GM19240 (cell line): ENCODE results near the gene HDAC9.

Experiments used
- DNase-seq: peaks from one replicate; pipeline ENCODE4 v3.0.0; 2011; ENCODE audit warnings: low spot score; ENCODE audit not compliant: insufficient read length

HDAC9 gene

GRCh38 chr7:18495412-18496340 lies at the start of gene HDAC9:
Gene HDAC9 (plus strand): TSS chr7:18495749. CDS start chr7:18496303, 554 bp downstream.
- DNase-seq: no peak

DNA sequence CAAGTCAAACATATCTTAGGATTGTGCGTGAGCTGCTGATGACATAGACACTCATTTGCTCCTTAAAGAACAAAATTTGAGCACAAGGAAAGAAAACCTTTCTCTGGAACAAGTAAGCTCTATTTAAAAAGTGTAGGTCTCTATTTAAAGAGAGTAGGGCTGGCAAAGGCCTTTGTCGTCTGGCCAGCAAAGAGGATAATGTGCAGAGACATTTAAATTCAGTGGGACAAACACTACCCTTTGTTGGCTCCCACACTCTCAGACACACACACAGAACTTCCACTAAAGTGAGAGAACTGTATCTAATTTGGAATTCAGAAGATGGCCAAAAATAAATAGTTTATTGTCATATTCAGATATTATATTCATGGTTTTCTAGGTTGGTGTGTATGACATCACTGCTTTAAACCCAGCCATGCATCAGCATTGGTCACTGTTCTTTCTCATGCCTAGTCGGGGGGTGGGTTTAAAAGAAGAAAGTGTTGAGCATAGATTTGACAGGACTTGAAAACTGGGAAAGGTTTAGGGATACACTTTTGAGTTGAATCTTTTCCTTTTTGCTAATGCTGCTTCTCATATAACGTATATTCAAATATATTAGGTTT lies 49.5 kb upstream of the HDAC9 start:
- no peak for DNase-seq

DNA sequence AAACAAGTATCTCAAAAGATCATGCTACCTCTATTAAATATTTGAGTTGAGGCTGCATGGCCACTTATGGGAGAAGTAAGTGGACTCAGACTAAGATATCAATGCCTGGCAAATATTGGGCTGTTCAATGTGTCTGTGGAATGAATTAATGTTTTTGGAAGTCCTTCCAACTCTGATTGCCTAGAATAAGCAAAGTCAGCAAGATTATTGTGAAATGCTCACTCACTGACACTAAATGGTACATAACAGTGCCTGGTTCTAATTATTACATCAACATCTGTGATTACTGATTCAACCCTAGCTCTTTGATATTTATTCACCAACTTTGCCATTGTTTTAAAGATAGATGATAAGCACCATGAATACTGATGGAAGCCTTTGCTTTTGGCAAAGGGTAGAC lies 45.5 kb upstream of the HDAC9 start:
- DNase-seq: no peak

GRCh38 chr7:18455606-18456005 lies 39.9 kb upstream of the HDAC9 start:
- DNase-seq: no peak

GRCh38 chr7:18457832-18458231 lies 37.7 kb upstream of the HDAC9 start:
- DNase-seq: no peak

DNA sequence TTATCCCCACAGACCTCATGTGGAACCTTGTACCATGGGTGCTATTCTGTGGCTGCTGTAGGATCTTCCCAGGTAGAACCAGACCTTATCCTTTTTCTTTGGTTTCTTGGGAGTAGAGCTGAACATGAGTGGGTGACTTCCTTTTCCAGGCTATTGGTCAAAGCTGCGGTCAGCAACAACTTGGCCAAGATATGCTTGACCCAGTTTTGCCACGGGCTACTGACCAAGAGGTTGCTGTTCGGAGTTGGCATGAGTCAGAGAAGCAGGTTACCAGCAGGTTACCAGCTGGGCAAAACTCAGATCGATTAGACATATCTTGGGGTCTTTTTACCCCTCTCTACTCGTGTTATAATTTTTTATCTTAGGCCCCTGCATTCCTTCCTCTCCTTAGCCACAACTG lies 36.7 kb upstream of the HDAC9 start:
- no peak for DNase-seq

DNA sequence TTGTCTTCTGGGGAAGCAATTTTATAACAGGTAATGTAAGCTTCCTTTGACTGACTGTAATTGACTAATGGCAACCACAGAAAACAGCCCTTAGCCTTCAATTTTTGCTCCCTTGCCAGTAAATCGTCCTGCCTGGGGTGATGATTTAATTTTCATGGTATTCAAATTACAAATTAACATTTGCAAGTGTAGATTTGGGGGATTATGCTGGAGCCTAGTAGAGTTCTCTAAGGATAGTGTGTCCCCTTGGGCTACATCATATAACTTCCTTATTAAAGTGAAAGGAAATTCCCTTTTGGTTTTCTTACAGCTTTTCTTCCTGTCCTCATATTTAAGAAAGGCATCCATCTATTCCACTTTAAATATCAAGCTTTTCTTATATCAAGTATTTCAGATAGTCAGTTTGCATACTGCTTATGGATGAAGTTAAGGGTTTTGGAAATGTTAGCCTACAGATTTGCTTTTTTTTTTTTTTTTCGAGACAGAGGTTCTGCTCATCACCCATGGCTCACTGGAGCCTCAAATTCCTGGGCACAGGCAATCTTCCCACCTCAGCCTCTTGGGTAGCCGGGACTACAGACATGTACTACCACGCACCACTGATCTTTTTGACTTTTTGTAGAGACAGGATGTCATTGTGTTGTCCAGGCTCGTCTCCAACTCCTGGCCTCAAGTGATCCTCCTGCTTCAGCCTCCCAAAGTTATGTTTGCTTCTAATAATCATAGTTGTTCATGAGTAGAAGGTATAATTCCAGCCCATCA lies 35.9 kb upstream of the HDAC9 start:
- DNase-seq: no peak

DNA sequence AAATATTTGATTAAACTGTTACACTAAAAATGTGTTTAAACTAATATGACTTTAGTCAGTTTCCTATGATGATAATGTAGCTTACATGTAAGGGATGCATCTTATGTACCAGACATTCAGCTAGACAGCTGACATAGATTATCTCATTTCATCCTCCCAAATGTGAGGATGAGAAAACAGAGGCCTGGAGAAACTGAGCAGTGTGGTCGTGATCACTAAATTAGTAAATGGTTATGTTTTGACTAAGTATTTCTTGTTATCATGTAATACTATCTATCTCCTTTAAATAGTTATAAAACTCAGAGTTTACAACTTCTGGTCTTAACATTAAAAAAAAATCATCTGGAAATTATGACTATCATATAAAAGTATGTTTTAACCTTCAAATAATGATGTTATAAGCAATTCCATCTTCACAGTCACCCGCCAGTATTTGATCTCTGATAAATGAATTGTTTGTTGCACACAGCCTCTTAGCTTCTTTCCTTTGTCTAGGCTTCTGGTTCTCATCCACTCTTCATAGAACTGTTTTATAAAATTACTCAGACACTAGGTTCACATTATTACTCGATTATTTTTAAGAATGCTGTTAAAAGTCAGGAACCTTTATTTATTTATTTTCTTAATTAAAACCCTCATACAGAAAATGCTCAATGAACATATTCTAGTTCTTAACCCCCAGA lies 33.6 kb upstream of the HDAC9 start:
- no peak for DNase-seq

DNA sequence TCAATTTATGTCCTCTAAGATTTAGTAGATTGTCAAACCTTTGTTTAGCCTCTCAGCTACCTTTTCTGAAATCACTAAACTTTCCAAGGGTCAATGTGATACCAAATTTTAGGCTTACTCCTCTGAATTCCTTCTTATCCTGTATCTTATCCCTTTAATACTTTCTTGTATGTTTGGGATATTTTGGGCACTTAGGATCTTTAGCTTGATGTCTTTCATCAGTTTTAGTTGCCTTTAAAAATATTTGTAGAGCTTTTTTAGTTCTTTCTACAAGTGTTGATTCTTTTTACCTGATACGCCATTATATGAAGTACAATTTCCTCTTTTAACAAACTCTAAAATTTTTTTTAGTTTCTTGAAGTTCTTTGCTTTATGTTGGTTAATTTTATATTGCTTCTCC lies 30.7 kb upstream of the HDAC9 start:
- no peak for DNase-seq

- no peak for DNase-seq
Observed at GRCh38 chr7:18467011-18467410, 28.5 kb upstream of the HDAC9 start.

GRCh38 chr7:18468795-18469194 lies 26.8 kb upstream of the HDAC9 start:
- DNase-seq: no peak

GRCh38 chr7:18469316-18469715 lies 26.2 kb upstream of the HDAC9 start:
- DNase-seq: no peak

DNA sequence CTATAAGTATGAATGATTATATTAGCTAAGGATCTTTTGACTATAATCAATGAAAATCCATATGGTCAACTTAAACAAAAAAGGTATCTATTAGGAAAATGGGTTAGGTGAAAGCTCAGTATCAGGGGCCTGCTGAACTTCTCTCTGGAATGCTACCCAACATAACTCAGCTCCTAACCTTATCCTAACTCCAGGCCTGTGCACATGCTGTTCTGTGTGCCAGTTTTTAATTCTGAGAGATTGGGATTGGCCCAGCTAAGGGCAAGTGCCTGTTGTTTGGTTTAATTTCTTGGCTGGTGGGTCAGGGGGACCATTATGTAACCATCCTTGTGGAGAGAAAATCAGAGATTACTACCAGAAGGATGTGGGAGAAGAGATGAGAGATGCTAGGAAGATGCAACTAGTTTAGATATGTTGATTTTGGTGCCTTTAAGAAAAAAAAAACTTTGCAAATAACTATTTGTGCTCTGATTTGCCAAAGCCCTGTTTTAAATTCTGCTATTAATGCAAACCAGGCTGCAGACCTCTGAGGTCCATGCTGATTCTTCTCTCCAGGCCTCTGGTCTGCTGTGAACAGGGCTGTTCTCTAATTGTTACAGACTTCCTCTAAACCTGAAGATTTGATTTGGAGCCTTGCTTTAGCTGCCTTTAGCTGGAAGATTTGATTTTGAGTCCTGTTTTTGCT lies 23.9 kb upstream of the HDAC9 start:
- DNase-seq: no peak

DNA sequence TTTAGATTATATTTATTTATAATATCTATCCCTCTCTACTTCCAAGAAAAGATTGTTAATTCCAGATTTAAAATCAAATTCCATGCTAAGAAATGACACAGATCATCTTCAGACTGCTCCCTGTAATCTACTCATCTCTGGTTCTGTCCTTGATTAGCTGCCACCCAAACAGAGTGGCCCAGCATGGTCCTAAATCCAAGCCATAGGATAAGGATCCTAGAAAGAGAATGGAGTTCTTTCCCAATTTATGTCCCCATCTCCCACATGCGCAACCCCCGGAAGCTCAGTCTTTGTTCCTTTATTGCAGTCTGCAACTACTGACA lies 23.4 kb upstream of the HDAC9 start:
- DNase-seq: no peak

- DNase-seq: no peak
Observed at GRCh38 chr7:18473119-18473518, 22.4 kb upstream of the HDAC9 start.

- DNase-seq: no peak
Observed at GRCh38 chr7:18474944-18475343, 20.6 kb upstream of the HDAC9 start.

DNA sequence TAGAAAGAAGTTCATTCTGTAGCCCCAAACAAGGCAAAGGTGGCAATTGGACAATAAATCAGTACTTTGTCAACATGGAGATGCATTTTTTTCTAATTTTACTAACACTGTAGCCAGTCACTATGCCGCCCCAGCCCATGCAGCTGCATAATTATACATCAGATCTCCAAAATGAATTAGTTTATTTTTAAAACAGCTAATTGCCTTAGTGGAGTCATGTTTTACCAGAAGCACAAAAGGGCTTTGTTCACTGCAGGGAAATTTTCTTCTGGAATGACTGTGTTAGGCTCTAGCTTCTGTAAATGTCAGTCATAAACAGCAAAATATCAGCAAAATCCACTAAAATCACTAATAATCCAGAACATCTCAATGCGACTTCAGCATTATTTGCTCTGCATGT lies 20.1 kb upstream of the HDAC9 start:
- DNase-seq: no peak

GRCh38 chr7:18481776-18482175 lies 13.8 kb upstream of the HDAC9 start:
- DNase-seq: no peak

DNA sequence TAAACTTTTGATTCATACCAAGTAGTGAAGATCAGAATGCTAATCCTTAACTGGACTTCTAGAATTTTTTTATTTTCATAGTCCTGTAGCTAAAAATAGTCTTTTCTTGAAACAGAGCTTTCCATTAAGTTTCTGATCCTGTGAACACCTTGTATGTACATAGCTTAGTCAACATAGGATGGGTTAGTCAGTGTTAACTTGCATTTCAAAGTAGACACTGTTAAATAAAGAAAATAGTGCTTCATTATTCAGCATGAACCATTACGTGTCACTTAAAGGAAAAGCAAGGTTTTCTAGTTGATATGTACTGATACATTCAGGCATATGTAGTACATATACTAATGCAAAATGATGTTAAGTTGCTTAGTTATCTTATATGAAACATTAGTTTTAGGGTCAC lies 7.5 kb upstream of the HDAC9 start:
- no peak for DNase-seq

DNA sequence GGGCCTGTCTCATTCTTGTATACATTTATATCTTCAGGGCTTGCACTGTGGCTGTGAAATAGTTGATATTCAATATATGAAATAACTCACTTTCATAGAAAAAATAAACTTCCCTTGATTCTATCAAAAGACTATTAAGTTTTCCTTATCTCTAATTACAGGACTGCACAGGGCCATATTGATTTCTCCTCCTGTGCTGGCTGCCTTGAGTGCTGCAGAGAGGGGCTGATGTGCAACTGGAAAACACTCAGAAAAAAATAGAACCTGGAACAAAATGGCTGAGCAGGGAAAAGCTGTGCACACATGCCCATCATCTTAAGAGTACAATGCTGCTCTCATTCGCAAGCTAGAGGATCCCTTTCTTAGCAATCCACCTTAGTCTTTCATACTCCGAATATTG lies 5.9 kb upstream of the HDAC9 start:
- no peak for DNase-seq

GRCh38 chr7:18491871-18492270 lies 3.7 kb upstream of the HDAC9 start:
- no peak for DNase-seq
